DMS153 treated with DMSO at 0.1 percent for 48 hours (cell line): Measurements from ENCODE around the gene VAMP5.
"Not testable (repeated sequence)": the region's sequence is repeated elsewhere in the genome, so short reads cannot be mapped to it uniquely, and the experiment has no call there.

ENCODE experiments used
- DNase-seq: peaks from one replicate; lab custom pipeline; 2025; ENCODE audit not compliant: unreplicated experiment; lab: John Stamatoyannopoulos, UW

Gene VAMP5

GRCh38 chr2:85584354-85584856 is at the start of gene VAMP5:
VAMP5 (plus strand) TSS chr2:85584431; CDS start chr2:85584491, 60 bp downstream.
- no peak for DNase-seq

- no peak for DNase-seq
Measured at GRCh38 chr2:85534881-85535280, 49.4 kb upstream of the VAMP5 start.

- DNase-seq = no peak
Measured at GRCh38 chr2:85536479-85536878, 47.8 kb upstream of the VAMP5 start.

DNA sequence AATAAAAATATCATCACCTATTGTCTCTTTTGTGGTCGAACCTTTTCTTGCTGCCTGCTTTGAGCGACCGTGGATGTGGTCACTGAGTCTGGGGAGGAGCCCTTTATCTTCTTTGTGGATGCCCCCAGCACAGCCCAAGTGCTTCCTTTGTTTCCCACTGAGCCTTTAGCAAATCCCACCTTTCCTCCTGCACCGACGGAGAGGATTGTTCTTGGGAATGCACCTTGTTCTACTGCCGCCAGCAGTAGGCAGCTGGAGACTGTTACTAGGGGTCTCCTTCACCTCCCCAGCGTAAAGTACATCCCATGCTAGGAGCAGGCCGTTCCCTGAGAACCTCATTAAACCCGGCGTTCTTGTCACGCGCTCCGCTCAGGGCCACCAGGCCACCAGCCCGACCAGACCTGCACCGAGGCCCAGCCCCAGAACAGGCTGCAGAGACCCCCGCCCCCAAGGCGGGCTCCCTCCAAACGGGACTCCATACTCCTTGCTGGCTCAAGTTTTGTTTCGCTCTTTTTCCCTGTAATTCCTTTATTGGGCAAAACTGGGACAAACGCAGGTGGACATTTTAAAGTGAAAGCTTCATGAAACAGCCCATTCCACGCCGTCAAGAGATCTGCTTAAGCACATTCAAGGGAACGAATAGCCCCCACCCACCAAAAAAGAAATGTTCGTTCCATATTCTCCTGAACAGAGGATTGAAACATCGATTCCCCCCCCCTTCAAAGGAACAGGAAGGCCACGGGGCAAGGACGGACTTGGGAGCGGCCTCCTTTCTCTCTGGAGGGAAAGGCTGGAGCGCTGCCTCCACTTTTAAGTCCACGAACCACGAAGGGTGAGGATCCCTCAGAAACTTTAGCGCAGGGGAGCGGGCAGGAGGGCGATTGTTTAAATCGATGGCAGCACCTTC is 46.4 kb upstream of the VAMP5 start:
- DNase-seq = peak; percentile 38

- DNase-seq = peak; percentile 94
Measured at GRCh38 chr2:85538507-85539360, 45.5 kb upstream of the VAMP5 start, which contains the start of gene MAT2A. MAT2A (plus strand) TSS chr2:85539168; CDS start chr2:85539288, 120 bp downstream.

DNA sequence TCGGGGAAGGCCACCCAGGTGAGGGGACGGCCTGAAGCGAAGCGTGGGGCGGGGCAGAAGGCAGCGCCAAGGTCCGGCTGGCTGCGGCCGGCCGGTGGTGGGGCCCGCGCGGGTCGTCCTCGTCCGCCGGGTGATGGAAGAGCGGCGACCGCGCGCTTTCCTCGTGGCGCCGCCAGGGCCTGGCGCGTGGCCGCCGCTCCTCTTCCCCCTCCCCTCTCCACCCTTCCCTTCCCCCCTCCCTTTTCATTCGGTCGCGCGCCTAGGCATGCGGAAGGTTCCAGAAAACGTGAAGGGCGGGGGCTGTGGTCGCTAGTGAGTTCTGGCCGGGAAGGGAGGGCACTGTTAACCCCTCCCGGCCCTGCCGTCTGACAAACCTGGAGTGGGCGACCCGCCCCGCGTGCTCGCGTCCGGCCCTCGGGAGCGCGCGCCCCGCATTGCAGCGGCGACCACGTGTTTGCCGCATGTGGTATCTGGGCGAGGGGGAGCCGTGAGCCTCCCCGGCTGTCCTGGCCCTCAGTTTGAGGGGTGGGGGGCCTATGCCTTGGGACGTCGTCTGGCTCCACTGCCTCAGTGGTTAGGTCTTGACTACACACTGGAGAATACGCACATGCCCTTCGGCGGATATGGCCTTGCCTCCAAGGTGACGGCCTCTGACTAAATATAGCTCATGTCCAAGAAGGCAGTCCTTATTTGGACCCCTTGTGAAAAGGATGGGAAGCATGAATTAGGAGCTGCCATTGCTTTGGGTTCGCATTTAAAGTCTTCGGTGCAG is 44.7 kb upstream of the VAMP5 start:
- no peak for DNase-seq

- DNase-seq = no peak
Measured at GRCh38 chr2:85540133-85540648, 44.0 kb upstream of the VAMP5 start.

- no peak for DNase-seq
Measured at GRCh38 chr2:85541262-85541661, 43.0 kb upstream of the VAMP5 start.

DNA sequence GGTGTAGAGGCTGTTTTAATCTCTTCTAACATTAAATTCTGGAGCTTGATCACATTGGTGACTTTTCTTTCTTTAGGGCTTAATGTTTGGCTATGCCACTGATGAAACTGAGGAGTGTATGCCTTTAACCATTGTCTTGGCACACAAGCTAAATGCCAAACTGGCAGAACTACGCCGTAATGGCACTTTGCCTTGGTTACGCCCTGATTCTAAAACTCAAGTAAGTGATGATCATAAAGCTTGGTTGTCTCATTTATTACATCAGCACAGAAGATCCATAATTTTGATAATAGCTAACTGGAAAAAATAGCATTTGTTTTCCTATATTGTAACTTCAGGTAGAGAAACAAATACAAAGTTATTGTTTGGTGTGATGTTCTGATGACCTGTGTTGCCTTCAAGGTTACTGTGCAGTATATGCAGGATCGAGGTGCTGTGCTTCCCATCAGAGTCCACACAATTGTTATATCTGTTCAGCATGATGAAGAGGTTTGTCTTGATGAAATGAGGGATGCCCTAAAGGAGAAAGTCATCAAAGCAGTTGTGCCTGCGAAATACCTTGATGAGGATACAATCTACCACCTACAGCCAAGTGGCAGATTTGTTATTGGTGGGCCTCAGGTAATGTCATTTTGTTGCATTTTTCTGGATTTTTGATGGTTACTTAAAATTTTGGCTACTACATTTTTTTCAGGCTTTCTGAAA is 42.3 kb upstream of the VAMP5 start:
- no peak for DNase-seq

- DNase-seq = no peak
Measured at GRCh38 chr2:85542777-85543176, 41.5 kb upstream of the VAMP5 start.

DNA sequence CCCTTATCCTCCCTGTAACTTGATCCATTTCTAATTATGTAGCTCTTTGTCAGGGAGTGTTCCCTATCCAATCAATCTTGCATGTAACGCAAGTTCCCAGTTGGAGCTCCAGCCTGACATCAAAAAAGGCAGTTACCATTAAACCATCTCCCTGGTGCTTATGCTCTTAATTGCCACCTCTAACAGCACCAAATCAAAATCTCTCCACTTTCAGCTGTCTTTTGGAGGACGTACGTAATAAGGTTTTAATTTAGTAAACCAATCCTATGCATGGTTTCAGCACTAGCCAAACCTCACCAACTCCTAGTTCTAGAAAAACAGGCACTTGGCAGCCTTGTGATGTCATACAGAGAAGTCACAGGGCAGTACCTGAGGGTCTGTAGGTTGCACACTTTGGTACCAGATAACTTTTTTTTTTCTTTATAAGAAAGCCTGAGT is 40.0 kb upstream of the VAMP5 start:
- DNase-seq = not testable (repeated sequence)

- not testable (repeated sequence) for DNase-seq
Measured at GRCh38 chr2:85544915-85545779, 39.1 kb upstream of the VAMP5 start.

DNA sequence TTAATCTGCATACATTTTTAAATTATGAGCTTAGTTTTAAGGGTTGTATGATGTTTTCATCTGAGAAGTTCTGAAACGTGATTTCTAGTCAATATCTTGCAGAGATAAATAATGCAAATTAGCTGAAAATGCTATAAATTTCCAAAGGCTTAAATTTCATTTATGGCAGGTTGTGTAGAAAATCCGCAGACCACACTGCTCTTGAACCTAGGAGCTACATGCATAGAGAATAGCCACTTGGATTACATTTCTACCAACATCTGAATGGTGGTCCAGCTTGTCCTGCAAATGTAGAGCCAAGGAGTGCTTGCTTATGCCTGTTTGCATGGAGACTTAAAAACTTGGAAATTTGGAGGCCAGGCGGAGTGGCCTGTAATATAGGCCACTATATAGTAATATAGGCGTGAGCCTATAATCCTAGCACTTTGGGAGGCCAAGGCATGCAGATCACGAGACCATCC is 38.4 kb upstream of the VAMP5 start:
- no peak for DNase-seq

DNA sequence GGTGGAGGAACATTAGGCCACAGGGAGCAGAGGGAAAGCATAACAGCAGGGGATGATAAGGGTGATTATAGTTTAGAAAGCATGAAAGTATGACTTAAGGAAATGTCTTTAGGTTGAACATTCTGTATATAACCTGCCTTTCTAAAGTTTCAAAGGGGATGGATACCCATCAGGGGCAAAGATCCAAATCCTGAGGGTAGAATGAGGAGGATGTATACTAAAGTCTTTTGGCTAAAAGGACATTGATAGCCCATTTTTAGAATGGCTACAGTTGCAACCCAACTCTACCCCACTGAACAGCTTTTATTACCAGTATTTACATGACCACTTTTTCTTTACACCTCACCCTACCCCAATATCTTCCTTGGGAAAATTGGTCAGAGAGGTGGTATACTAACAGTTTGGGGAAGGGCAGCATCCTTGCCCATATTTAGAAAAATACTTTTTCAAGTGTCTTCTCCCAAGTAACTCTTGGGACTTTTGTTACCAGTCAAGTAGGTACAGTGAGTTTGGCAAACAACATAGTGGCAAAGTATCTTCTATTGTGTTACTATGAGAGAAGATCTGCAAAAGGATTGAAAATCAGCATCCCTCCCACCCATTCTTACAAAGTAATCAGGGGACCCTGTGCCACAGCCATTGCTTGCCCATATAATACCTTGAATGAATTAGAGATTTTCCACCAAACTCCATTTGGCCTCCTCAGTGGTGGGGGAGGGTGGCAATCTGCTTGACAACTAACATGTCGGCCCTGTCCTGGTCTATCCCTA is 37.0 kb upstream of the VAMP5 start:
- no peak for DNase-seq

GRCh38 chr2:85547859-85548607 is 36.2 kb upstream of the VAMP5 start:
- no peak for DNase-seq

GRCh38 chr2:85548608-85548900 is 35.7 kb upstream of the VAMP5 start:
- DNase-seq = no peak

DNA sequence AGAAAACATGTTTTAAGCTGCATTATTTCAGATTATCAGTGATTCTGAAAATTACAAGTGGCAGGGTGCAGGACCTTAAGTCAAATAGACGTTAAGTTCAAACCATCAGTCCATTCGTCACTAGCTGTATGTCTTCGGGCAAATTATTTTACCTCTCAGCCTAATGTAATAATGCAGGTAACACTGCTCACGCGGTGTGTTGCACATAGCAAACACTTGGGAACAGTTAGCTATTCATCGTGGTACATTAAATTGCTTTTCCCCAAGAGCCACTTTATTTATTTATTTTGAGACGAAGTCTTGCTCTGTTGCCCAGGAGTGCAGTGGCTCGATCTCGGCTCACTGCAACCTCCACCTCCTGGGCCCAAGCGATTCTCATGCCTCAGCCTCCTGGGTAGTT is 35.1 kb upstream of the VAMP5 start:
- no peak for DNase-seq

DNA sequence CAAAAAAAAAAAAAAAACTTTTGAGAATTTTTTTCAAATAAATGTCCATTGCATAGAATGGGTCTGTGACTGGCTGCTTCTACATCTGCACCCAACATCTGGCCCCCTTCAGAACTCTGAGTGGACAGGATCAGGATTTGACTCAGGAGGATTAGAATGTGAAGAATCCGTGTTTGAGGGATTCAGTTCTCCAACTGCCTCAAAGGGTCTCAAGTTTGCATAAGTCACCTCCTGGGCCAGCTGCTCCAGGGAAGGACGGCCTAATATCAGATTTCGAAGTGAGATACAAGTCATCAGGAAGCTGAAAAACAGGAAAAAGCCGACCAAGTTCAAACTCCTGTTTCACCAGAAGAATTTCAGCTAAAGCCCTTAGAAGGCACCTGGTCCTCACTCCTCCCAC is 34.4 kb upstream of the VAMP5 start:
- no peak for DNase-seq
